ENCODE results near the gene PRKCE. TPM values are rescaled to one million over a fixed set of nuclear protein-coding genes. Genes with fewer than 3 reads are reported as not detected.

Gene PRKCE
- total RNA-seq, 1 experiment from 2014 or later = 14.8 TPM

GRCh38 chr2:45840481-45840880 lies 189.0 kb downstream of the PRKCE start:
- no peaks in the 10 kb centered on the region for H3K27me3 ChIP-seq (ENCODE audit: insufficient read depth, low read length)
- no peak overlapping the region for H3K27ac ChIP-seq (ENCODE audit: low read depth, low read length)
- intact Hi-C loops (cut with micrococcal nuclease) = no loop called here
- RAD21 ChIA-PET (ENCODE audit: low non-redundant PET in 1 of 2, low total read pairs in 2 of 2, uncharacterized antibody in 2 of 2, unreplicated experiment in 2 of 2) = interaction anchor here in 1 of 2 experiments (0.6 kb wide), 1 partner anchor 219 kb away, joined by 7 read pairs; no protein-coding TSS in a partner anchor
- CTCF ChIA-PET = no interaction called here
- ATAC-seq (no peak), DNase-seq (ENCODE audit: low read depth, low spot score) (no peak)
- no peak overlapping the region for H2AFZ ChIP-seq (ENCODE audit: low read depth, low read length, poor library complexity, severe bottlenecking)
- H3K36me3 ChIP-seq (ENCODE audit: control insufficient read depth in 1 of 2, insufficient read depth in 2 of 2, low read length in 2 of 2) = no peaks in the 10 kb centered on the region
- BruUV-seq (replicated peaks) = no TSS peak
- H3K9me3 ChIP-seq (ENCODE audit: control insufficient read depth in 1 of 2, insufficient read depth in 1 of 2, low read depth in 1 of 2, low read length in 2 of 2) = no peaks in the 10 kb centered on the region
- no peaks in the 10 kb centered on the region for H3K4me1 ChIP-seq (ENCODE audit: control insufficient read depth in 1 of 2, insufficient read depth in 2 of 2, low read length in 2 of 2)
- TF ChIP-seq SRF (IDR thresholded peaks at IDR 0.05; ENCODE audit: low read depth) (no peak), POLR2AphosphoS5 (IDR thresholded peaks at IDR 0.05; ENCODE audit: low read depth, low read length) (no peak)
- TF ChIP-seq, protein P1, sequence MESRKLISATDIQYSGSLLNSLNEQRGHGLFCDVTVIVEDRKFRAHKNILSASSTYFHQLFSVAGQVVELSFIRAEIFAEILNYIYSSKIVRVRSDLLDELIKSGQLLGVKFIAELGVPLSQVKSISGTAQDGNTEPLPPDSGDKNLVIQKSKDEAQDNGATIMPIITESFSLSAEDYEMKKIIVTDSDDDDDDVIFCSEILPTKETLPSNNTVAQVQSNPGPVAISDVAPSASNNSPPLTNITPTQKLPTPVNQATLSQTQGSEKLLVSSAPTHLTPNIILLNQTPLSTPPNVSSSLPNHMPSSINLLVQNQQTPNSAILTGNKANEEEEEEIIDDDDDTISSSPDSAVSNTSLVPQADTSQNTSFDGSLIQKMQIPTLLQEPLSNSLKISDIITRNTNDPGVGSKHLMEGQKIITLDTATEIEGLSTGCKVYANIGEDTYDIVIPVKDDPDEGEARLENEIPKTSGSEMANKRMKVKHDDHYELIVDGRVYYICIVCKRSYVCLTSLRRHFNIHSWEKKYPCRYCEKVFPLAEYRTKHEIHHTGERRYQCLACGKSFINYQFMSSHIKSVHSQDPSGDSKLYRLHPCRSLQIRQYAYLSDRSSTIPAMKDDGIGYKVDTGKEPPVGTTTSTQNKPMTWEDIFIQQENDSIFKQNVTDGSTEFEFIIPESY (IDR thresholded peaks at IDR 0.05; ENCODE audit: extremely low read depth, insufficient replicate concordance, low read length) = no peak
- TF ChIP-seq, protein P2, sequence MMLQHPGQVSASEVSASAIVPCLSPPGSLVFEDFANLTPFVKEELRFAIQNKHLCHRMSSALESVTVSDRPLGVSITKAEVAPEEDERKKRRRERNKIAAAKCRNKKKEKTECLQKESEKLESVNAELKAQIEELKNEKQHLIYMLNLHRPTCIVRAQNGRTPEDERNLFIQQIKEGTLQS (IDR thresholded peaks at IDR 0.05) = no peak
- POLR2A ChIA-PET = no interaction called here
- H3K9me2 ChIP-seq (ENCODE audit: insufficient read depth) = no peaks in the 10 kb centered on the region
- no peaks in the 10 kb centered on the region for H4K20me1 ChIP-seq (ENCODE audit: insufficient read depth)
- H3K4me2 ChIP-seq (ENCODE audit: low read length) = no peak overlapping the region
- H3K79me2 ChIP-seq (ENCODE audit: insufficient read depth, low read length) = no peaks in the 10 kb centered on the region
- no peak overlapping the region for H3K9ac ChIP-seq (ENCODE audit: low read length)
- no peak overlapping the region for H3K4me3 ChIP-seq (replicated peaks in 1 of 2; ENCODE audit: low read depth in 1 of 2, low read length in 2 of 2)

- intact Hi-C loops (cut with micrococcal nuclease) = no loop called here
- H3K79me2 ChIP-seq (ENCODE audit: insufficient read depth, low read length) = no peaks in the 10 kb centered on the region
- BruUV-seq (replicated peaks) = no TSS peak
- H3K27me3 ChIP-seq (ENCODE audit: insufficient read depth, low read length) = no peaks in the 10 kb centered on the region
- H3K9ac ChIP-seq (ENCODE audit: low read length) = no peak overlapping the region
- H3K4me2 ChIP-seq (ENCODE audit: low read length) = no peak overlapping the region
- no peaks in the 10 kb centered on the region for H3K9me2 ChIP-seq (ENCODE audit: insufficient read depth)
- ChIA-PET POLR2A (no interaction called here), RAD21 (ENCODE audit: low non-redundant PET in 1 of 2, low total read pairs in 2 of 2, uncharacterized antibody in 2 of 2, unreplicated experiment in 2 of 2) (no interaction called here), CTCF (no interaction called here)
- H3K9me3 ChIP-seq (ENCODE audit: control insufficient read depth in 1 of 2, insufficient read depth in 1 of 2, low read depth in 1 of 2, low read length in 2 of 2) = no peaks in the 10 kb centered on the region
- H2AFZ ChIP-seq (ENCODE audit: low read depth, low read length, poor library complexity, severe bottlenecking) = no peak overlapping the region
- no peak overlapping the region for H3K27ac ChIP-seq (ENCODE audit: low read depth, low read length)
- TF ChIP-seq SIN3A (IDR thresholded peaks at IDR 0.05; ENCODE audit: low read depth) (no peak), CTCF (IDR thresholded peaks at IDR 0.05 in 2 of 3, conservative IDR thresholded peaks at IDR 0.05 in 1 of 3; ENCODE audit: borderline replicate concordance in 1 of 3, insufficient read depth in 1 of 3, low read depth in 2 of 3, low read length in 2 of 3) (no peak), YY1 (IDR thresholded peaks at IDR 0.05; ENCODE audit: extremely low read depth, insufficient replicate concordance, low read depth, low read length) (no peak), ZFX (IDR thresholded peaks at IDR 0.05) (no peak)
- TF ChIP-seq, protein P1 (IDR thresholded peaks at IDR 0.05; ENCODE audit: extremely low read depth, insufficient replicate concordance, low read length) = no peak
- no peak overlapping the region for H3K4me3 ChIP-seq (replicated peaks in 1 of 2; ENCODE audit: low read depth in 1 of 2, low read length in 2 of 2)
- H4K20me1 ChIP-seq (ENCODE audit: insufficient read depth) = no peaks in the 10 kb centered on the region
- DNase-seq (ENCODE audit: low read depth, low spot score) (no peak), ATAC-seq (no peak)
- no peaks in the 10 kb centered on the region for H3K4me1 ChIP-seq (ENCODE audit: control insufficient read depth in 1 of 2, insufficient read depth in 2 of 2, low read length in 2 of 2)
- H3K36me3 ChIP-seq (ENCODE audit: control insufficient read depth in 1 of 2, insufficient read depth in 2 of 2, low read length in 2 of 2) = no peaks in the 10 kb centered on the region
These were observed 190.4 kb downstream of the PRKCE start for GRCh38 chr2:45841752-45842407.
